ENCODE data around the gene PGBD1. TPM values are rescaled to one million over a fixed set of nuclear protein-coding genes. Genes with fewer than 3 reads are reported as not detected.

Gene PGBD1
- total and polyA plus RNA-seq, 2 of the 13 experiments (the other 11 are each of a cell fraction or from before 2014, with no cell fraction given): 3.6 to 6.9 TPM

DNA sequence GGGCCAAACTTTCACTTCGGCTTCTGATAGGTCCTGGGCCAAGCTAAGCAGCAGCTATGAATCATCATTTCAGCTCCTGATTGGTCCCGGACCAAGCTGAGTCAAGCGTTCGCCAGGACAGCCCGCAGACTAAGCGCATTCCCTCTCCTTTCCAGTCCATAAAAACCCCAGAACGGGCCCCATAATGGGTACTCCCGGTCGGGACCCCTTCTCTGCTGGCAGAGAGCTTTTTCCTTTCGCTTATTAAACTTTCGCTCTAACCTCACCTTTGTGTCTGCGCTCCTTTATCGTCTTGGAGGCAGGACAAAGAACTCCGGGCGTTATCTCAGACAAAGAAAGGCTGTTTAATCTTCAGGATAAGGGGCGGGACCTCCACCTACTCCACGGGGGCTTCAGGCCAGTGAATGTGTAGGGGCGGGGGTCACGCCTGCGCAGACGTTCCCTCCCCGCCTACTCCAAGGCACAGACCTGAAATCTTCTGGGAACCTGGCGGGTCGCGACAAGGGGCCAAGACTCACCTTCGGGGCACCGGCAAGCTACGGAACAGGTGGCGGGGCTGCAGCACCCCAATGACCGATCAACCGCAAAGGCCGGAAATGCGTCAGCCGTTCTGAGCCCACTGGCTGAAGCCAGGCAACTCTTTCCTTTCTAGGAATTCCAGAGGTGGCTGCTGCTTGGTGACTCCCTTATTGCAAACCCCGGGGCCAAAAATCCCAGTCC is 54.4 kb downstream of the PGBD1 start, which contains the start of gene ZSCAN31 (continued):
- TF ChIP-seq TBP (CRISPR knock-in tag; IDR thresholded peaks at IDR 0.05): no peak
- TF ChIP-seq TEAD3 (CRISPR knock-in tag; optimal IDR thresholded peaks at IDR 0.05; ENCODE audit: borderline replicate concordance): peak; percentile 47
- no peak for TF ChIP-seq NBN (conservative IDR thresholded peaks at IDR 0.05)
- no peak for TF ChIP-seq ZNF672 (CRISPR knock-in tag; IDR thresholded peaks at IDR 0.05)
- TF ChIP-seq POLR2AphosphoS5 (IDR thresholded peaks at IDR 0.05; ENCODE audit: low read depth, low read length): peak; percentile 94
- TF ChIP-seq IKZF1 (IDR thresholded peaks at IDR 0.05): no peak
- TF ChIP-seq, protein P1, sequence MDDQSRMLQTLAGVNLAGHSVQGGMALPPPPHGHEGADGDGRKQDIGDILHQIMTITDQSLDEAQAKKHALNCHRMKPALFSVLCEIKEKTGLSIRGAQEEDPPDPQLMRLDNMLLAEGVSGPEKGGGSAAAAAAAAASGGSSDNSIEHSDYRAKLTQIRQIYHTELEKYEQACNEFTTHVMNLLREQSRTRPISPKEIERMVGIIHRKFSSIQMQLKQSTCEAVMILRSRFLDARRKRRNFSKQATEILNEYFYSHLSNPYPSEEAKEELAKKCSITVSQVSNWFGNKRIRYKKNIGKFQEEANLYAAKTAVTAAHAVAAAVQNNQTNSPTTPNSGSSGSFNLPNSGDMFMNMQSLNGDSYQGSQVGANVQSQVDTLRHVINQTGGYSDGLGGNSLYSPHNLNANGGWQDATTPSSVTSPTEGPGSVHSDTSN (CRISPR knock-in tag; IDR thresholded peaks at IDR 0.05; ENCODE audit: borderline replicate concordance): peak; percentile 29; the same call in 1 of the 2 replicates
- TF ChIP-seq, protein P2, sequence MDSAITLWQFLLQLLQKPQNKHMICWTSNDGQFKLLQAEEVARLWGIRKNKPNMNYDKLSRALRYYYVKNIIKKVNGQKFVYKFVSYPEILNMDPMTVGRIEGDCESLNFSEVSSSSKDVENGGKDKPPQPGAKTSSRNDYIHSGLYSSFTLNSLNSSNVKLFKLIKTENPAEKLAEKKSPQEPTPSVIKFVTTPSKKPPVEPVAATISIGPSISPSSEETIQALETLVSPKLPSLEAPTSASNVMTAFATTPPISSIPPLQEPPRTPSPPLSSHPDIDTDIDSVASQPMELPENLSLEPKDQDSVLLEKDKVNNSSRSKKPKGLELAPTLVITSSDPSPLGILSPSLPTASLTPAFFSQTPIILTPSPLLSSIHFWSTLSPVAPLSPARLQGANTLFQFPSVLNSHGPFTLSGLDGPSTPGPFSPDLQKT (CRISPR knock-in tag; IDR thresholded peaks at IDR 0.05; ENCODE audit: borderline replicate concordance): 0 out of 2 replicates have a peak, but pooled peaks have one; percentile 37
- peak; percentile 52; the same call in 1 of the 2 replicates for TF ChIP-seq HES4 (CRISPR knock-in tag; IDR thresholded peaks at IDR 0.05; ENCODE audit: borderline replicate concordance)
- no peak for TF ChIP-seq KAT2B (IDR thresholded peaks at IDR 0.05; ENCODE audit: borderline replicate concordance, low read depth, low read length)
- peak; percentile 71 for TF ChIP-seq NFIC (IDR thresholded peaks at IDR 0.05; ENCODE audit: low read length)
- peak; percentile 90; the same call in 1 of the 2 replicates for TF ChIP-seq ZNF709 (CRISPR knock-in tag; IDR thresholded peaks at IDR 0.05)
- TF ChIP-seq, protein P3, sequence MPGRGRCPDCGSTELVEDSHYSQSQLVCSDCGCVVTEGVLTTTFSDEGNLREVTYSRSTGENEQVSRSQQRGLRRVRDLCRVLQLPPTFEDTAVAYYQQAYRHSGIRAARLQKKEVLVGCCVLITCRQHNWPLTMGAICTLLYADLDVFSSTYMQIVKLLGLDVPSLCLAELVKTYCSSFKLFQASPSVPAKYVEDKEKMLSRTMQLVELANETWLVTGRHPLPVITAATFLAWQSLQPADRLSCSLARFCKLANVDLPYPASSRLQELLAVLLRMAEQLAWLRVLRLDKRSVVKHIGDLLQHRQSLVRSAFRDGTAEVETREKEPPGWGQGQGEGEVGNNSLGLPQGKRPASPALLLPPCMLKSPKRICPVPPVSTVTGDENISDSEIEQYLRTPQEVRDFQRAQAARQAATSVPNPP (CRISPR knock-in tag; IDR thresholded peaks at IDR 0.05): peak; percentile 78; the same call in 1 of the 2 replicates
- TF ChIP-seq, protein P4, sequence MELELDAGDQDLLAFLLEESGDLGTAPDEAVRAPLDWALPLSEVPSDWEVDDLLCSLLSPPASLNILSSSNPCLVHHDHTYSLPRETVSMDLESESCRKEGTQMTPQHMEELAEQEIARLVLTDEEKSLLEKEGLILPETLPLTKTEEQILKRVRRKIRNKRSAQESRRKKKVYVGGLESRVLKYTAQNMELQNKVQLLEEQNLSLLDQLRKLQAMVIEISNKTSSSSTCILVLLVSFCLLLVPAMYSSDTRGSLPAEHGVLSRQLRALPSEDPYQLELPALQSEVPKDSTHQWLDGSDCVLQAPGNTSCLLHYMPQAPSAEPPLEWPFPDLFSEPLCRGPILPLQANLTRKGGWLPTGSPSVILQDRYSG (CRISPR knock-in tag; IDR thresholded peaks at IDR 0.05): peak; percentile 85; the same call in 1 of the 2 replicates
- no peak for TF ChIP-seq TEAD2 (CRISPR knock-in tag; IDR thresholded peaks at IDR 0.05)
- peak; percentile 81; the same call in 1 of the 2 replicates for TF ChIP-seq SAFB2 (CRISPR knock-in tag; IDR thresholded peaks at IDR 0.05; ENCODE audit: borderline replicate concordance, low read depth)
- no peak for TF ChIP-seq ZNF713 (CRISPR knock-in tag; IDR thresholded peaks at IDR 0.05)
- no peak for TF ChIP-seq MED8 (CRISPR knock-in tag; IDR thresholded peaks at IDR 0.05; ENCODE audit: insufficient replicate concordance)
- TF ChIP-seq HNF4G (IDR thresholded peaks at IDR 0.05; ENCODE audit: borderline replicate concordance, low read depth, low read length): peak; percentile 8; the same call in 1 of the 2 replicates
- TF ChIP-seq HNF4G (CRISPR knock-in tag; IDR thresholded peaks at IDR 0.05; ENCODE audit: borderline replicate concordance, low read depth): 0 out of 2 replicates have a peak, but pooled peaks have one; percentile 13
- peak; percentile 96 for TF ChIP-seq NRL (CRISPR knock-in tag; IDR thresholded peaks at IDR 0.05; ENCODE audit: borderline replicate concordance)
- peak; percentile 66; the same call in 1 of the 2 replicates for TF ChIP-seq ZNF160 (CRISPR knock-in tag; IDR thresholded peaks at IDR 0.05)
- TF ChIP-seq, protein P5, sequence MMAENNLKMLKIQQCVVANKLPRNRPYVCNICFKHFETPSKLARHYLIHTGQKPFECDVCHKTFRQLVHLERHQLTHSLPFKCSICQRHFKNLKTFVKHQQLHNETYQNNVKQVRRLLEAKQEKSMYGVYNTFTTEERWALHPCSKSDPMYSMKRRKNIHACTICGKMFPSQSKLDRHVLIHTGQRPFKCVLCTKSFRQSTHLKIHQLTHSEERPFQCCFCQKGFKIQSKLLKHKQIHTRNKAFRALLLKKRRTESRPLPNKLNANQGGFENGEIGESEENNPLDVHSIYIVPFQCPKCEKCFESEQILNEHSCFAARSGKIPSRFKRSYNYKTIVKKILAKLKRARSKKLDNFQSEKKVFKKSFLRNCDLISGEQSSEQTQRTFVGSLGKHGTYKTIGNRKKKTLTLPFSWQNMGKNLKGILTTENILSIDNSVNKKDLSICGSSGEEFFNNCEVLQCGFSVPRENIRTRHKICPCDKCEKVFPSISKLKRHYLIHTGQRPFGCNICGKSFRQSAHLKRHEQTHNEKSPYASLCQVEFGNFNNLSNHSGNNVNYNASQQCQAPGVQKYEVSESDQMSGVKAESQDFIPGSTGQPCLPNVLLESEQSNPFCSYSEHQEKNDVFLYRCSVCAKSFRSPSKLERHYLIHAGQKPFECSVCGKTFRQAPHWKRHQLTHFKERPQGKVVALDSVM (CRISPR knock-in tag; IDR thresholded peaks at IDR 0.05): no peak; the same call in 1 of the 2 replicates
- TF ChIP-seq ZNF598 (CRISPR knock-in tag; IDR thresholded peaks at IDR 0.05; ENCODE audit: borderline replicate concordance): no peak; the same call in none of the 2 replicates

All from HepG2 (cell line).